MCF 10A (cell line): ENCODE results near the gene CEP112. TPM values are rescaled to one million over a fixed set of nuclear protein-coding genes. Genes with fewer than 3 reads are reported as not detected.

Experiments
- BruUV-seq: library from RNA; stranded (reverse); fragments of 400-500 nt; replicated peaks from 2 replicates; lab custom pipeline; 2021; lab: Mats Ljungman, UMichigan
- CTCF ChIA-PET: fragments of 300-600 bp; sonication (Branson Sonifier 250); formaldehyde crosslinking; extraction: SDS; loops from one replicate; lab custom pipeline; 2021; ENCODE audit warnings: antibody characterized with exemption, inconsistent platforms; lab: Yijun Ruan, JAX
- POLR2A ChIA-PET: fragments of 300-600, 350-650 bp; sonication (Branson Sonifier 250); formaldehyde crosslinking; extraction: SDS; loops from one replicate; lab custom pipeline; 2020; ENCODE audit warnings: antibody characterized with exemption, inconsistent platforms; lab: Yijun Ruan, JAX
- DNase-seq: peaks from one replicate; pipeline ENCODE4 v3.0.0-alpha.2; 2018; ENCODE audit not compliant: unreplicated experiment
- H3K27ac Mint-ChIP-seq: one replicate; pipeline ENCODE4 v1.8.0; 2022; ENCODE audit warnings: mild to moderate bottlenecking, low read depth, mixed read lengths; ENCODE audit not compliant: unreplicated experiment
- H3K27me3 Mint-ChIP-seq: one replicate; pipeline ENCODE4 v1.8.0; 2022; ENCODE audit warnings: mixed read lengths; ENCODE audit not compliant: insufficient read depth, unreplicated experiment
- H3K36me3 Mint-ChIP-seq: one replicate; pipeline ENCODE4 v1.8.0; 2022; ENCODE audit warnings: mild to moderate bottlenecking, moderate library complexity, mixed read lengths; ENCODE audit not compliant: insufficient read depth, unreplicated experiment
- H3K4me1 Mint-ChIP-seq: one replicate; pipeline ENCODE4 v1.8.0; 2022; ENCODE audit warnings: mixed read lengths; ENCODE audit not compliant: insufficient read depth, unreplicated experiment
- H3K4me3 Mint-ChIP-seq: one replicate; pipeline ENCODE4 v1.8.0; 2022; ENCODE audit warnings: mild to moderate bottlenecking, moderate library complexity, mixed read lengths; ENCODE audit not compliant: unreplicated experiment
- H3K9me3 Mint-ChIP-seq: one replicate; pipeline ENCODE4 v1.8.0; 2022; ENCODE audit warnings: mixed read lengths; ENCODE audit not compliant: unreplicated experiment
- intact Hi-C: fragments of 100-400 bp; cut with micrococcal nuclease; formaldehyde crosslinking; loops from 2 replicates; pipeline ENCODE4 v1.14.1; 2022
- total RNA-seq: library from RNA; stranded (reverse); gene quantifications from 2 replicates; pipeline ENCODE4 v1.2.3, GENCODE V29; 2022
- TF ChIP-seq, protein P1 (sequence below): fragments of 200-600 bp; IDR thresholded peaks from one replicate; pipeline ENCODE4 v1.8.0; 2022; ENCODE audit warnings: antibody characterized with exemption, mild to moderate bottlenecking; ENCODE audit not compliant: unreplicated experiment

The CEP112 gene
- total RNA-seq, 1 experiment from 2014 or later, result 8.1 TPM

DNA sequence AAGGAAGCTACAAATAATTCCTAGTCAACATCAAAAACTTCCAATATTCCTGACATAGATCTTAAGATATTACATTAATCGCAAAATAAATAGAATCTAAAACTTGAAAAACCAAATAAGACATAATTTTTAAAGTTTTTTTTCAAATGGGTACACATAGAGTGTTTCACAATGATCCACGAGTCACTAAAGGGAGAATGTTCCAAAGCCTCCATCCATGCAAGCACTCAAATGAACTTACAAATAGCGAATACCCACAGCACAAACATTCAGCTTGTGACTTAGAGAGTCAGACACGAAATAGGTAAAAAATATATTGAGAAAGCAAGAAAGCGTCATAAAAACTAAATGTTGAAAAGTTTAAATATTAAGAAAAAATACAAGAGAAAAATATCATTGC is 65.7 kb downstream of the CEP112 start:
- H3K9me3 Mint-ChIP-seq, result no peaks in the 10 kb centered on the region
- H3K4me1 Mint-ChIP-seq, result no peaks in the 10 kb centered on the region
- no TSS peak for BruUV-seq
- H3K27ac Mint-ChIP-seq, result no peak overlapping the region
- TF ChIP-seq, protein P1, sequence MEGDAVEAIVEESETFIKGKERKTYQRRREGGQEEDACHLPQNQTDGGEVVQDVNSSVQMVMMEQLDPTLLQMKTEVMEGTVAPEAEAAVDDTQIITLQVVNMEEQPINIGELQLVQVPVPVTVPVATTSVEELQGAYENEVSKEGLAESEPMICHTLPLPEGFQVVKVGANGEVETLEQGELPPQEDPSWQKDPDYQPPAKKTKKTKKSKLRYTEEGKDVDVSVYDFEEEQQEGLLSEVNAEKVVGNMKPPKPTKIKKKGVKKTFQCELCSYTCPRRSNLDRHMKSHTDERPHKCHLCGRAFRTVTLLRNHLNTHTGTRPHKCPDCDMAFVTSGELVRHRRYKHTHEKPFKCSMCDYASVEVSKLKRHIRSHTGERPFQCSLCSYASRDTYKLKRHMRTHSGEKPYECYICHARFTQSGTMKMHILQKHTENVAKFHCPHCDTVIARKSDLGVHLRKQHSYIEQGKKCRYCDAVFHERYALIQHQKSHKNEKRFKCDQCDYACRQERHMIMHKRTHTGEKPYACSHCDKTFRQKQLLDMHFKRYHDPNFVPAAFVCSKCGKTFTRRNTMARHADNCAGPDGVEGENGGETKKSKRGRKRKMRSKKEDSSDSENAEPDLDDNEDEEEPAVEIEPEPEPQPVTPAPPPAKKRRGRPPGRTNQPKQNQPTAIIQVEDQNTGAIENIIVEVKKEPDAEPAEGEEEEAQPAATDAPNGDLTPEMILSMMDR, result no peak
- CTCF ChIA-PET, result no interaction called here
- no peaks in the 10 kb centered on the region for H3K36me3 Mint-ChIP-seq
- no peak overlapping the region for H3K4me3 Mint-ChIP-seq
- no peak for DNase-seq
- no peaks in the 10 kb centered on the region for H3K27me3 Mint-ChIP-seq
- intact Hi-C loops, result no loop called here
- POLR2A ChIA-PET, result interaction anchor here (0.6 kb wide), 1 partner anchor 8 kb away, joined by 3 read pairs; no protein-coding TSS in a partner anchor

DNA sequence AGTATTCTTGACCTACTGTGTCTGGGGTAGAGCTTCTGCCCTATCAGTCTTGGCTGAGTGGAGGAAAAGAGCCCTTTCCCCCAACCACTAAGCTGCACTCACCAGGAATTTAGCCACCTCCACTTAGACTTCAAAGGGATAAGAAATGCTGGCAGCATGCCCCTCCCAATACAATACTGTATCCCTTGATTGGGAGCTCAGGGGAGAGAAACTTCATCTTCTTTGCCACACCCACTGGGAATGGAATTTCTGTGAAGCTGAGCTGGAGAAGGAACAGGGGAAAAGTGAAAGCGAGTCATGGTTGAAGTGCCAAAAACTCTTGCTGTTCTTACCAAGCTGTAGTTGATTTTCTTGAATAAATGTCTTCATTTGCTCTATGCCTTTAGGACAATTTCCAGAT is 68.8 kb downstream of the CEP112 start:
- no peak overlapping the region for H3K4me3 Mint-ChIP-seq
- no peaks in the 10 kb centered on the region for H3K4me1 Mint-ChIP-seq
- no peaks in the 10 kb centered on the region for H3K27me3 Mint-ChIP-seq
- no peaks in the 10 kb centered on the region for H3K36me3 Mint-ChIP-seq
- peak; percentile 36 for DNase-seq
- BruUV-seq, result no TSS peak
- TF ChIP-seq, protein P1, result no peak
- no peak overlapping the region for H3K27ac Mint-ChIP-seq
- H3K9me3 Mint-ChIP-seq, result no peaks in the 10 kb centered on the region
- POLR2A ChIA-PET, result no interaction called here
- intact Hi-C loops, result no loop called here
- CTCF ChIA-PET, result no interaction called here

DNA sequence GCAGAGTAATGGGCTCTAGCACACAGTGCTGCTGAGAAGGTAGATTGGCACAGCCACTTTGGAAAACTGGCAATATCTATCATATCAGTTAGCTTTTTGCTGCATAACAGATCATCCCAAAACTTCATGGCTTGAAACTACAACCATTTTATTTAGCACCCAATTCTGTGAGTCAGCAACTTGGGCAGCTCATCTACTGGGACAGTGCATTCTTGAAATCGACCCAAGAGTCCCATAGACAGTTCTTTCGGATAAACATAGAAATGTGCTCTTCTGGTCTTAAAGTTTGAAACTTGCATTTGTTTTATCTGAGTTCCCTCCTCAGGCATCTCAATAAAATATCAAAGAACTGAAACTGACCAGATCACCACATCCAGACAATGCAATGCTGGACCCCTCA is 76.7 kb downstream of the CEP112 start:
- CTCF ChIA-PET, result interaction anchor here (0.7 kb wide), 1 partner anchor 82 kb away, joined by 3 read pairs; no protein-coding TSS in a partner anchor
- H3K4me1 Mint-ChIP-seq, result no peaks in the 10 kb centered on the region
- no peaks in the 10 kb centered on the region for H3K27me3 Mint-ChIP-seq
- POLR2A ChIA-PET, result no interaction called here
- no peaks in the 10 kb centered on the region for H3K36me3 Mint-ChIP-seq
- peaks cover 7% of the 10 kb centered on the region for H3K9me3 Mint-ChIP-seq
- BruUV-seq, result no TSS peak
- no peak for DNase-seq
- intact Hi-C loops, result no loop called here
- no peak overlapping the region for H3K27ac Mint-ChIP-seq
- H3K4me3 Mint-ChIP-seq, result no peak overlapping the region
- TF ChIP-seq, protein P1, result no peak

DNA sequence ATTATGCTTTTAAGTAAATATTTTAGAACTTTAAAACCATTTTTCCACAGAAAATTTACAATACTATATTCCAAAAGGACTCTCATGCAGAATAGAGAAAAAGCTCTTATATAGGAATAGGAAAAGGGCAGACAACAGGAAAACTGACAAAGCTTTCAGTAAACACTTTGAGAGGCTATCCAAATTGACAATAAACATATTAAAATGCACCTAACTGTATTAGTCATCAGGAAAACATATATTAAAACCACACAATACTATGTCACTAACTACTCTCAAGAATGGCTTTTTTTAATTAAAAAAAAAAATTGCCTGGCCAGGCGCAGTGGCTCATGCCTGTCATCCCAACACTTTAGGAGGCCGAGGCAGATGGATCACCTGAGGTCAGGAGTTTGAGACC is 77.3 kb downstream of the CEP112 start:
- Mint-ChIP-seq H3K36me3 (no peaks in the 10 kb centered on the region), H3K9me3 (peaks cover 7% of the 10 kb centered on the region), H3K4me3 (no peak overlapping the region), H3K4me1 (no peaks in the 10 kb centered on the region), H3K27ac (no peak overlapping the region), H3K27me3 (no peaks in the 10 kb centered on the region)
- TF ChIP-seq, protein P1, result no peak
- DNase-seq, result no peak
- POLR2A ChIA-PET, result no interaction called here
- intact Hi-C loops, result no loop called here
- CTCF ChIA-PET, result interaction anchor here (0.6 kb wide), 1 partner anchor 182 kb away, joined by 3 read pairs; no protein-coding TSS in a partner anchor
- no TSS peak for BruUV-seq
